Ascending aorta (tissue), 2 donors: ENCODE results near the gene CTNND2. TPM values are rescaled to one million over a fixed set of nuclear protein-coding genes. Genes with fewer than 3 reads are reported as not detected.

Source experiments
- DNase-seq, 2 donors: peaks; one replicate each; pipeline ENCODE4 v3.0.0-alpha.2; 2019; ENCODE audit warnings: low spot score in 2 of 2
- H3K27ac ChIP-seq, 2 donors: fragments of 200-600 bp; sonication (generic); one replicate each; pipeline ENCODE4 v1.5.1; 2016 to 2017; ENCODE audit warnings: mild to moderate bottlenecking in 1 of 2
- H3K27me3 ChIP-seq: fragments of 200-600 bp; sonication (generic); one replicate; pipeline ENCODE4 v1.5.1; 2017
- H3K36me3 ChIP-seq, 2 donors: fragments of 200-600 bp; sonication (generic); one replicate each; pipeline ENCODE4 v1.5.1; 2016
- H3K4me1 ChIP-seq, 2 donors: fragments of 200-600 bp; sonication (generic); one replicate each; pipeline ENCODE4 v1.5.1; 2016 to 2017; ENCODE audit warnings: mild to moderate bottlenecking in 1 of 2
- H3K4me3 ChIP-seq, 2 donors: fragments of 200-600 bp; sonication (generic); one replicate each; pipeline ENCODE4 v1.5.1; 2016 to 2017; ENCODE audit warnings: mild to moderate bottlenecking in 1 of 2
- H3K9me3 ChIP-seq, 2 donors: fragments of 200-600 bp; sonication (generic); one replicate each; pipeline ENCODE4 v1.5.1; 2016
- intact Hi-C: fragments of 100-400 bp; cut with DNase I; formaldehyde crosslinking; loops from one replicate; pipeline ENCODE4 v1.15.1; 2023
- total RNA-seq: library from RNA; depleted of rRNA; stranded (reverse); fragments of >200 nt; gene quantifications from one replicate; pipeline ENCODE4 v1.1.0, GENCODE V29; 2016
- TF ChIP-seq, protein P1 (sequence below), 3 experiments: fragments of 200-600 bp in 2 of 3; fragments of 450-650 bp in 1 of 3; sonication (generic) in 2 of 3; IDR thresholded peaks; one replicate each; pipeline ENCODE4 v1.5.1; 2016 to 2019; ENCODE audit warnings: antibody characterized with exemption in 3 of 3, mild to moderate bottlenecking in 1 of 3, moderate library complexity in 1 of 3

The CTNND2 gene
- total RNA-seq, 1 donor from 2014 or later, result 0.11 TPM

DNA sequence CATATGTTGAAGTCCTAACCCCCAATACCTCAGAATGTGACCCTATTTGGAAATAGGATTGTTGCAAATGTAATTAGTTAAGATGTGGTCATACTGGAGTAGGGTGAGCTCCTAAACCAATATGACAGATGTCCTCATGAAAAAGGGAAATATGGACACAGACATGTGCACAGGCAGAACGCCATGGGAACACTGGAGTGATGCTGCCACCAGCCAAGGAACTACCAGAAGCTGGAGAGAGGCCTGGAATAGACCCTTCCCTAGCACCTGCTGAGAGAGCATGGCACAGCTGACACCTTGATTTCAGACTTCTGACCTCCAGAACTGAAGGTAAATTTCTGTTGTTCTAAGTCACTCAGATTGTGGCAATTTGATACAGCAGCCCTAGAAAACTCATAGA is 110.8 kb downstream of the CTNND2 start:
- DNase-seq, result no peak
- no peaks in the 10 kb centered on the region for H3K27me3 ChIP-seq
- no peaks in the 10 kb centered on the region for H3K4me1 ChIP-seq
- no peaks in the 10 kb centered on the region for H3K9me3 ChIP-seq
- TF ChIP-seq, protein P1, sequence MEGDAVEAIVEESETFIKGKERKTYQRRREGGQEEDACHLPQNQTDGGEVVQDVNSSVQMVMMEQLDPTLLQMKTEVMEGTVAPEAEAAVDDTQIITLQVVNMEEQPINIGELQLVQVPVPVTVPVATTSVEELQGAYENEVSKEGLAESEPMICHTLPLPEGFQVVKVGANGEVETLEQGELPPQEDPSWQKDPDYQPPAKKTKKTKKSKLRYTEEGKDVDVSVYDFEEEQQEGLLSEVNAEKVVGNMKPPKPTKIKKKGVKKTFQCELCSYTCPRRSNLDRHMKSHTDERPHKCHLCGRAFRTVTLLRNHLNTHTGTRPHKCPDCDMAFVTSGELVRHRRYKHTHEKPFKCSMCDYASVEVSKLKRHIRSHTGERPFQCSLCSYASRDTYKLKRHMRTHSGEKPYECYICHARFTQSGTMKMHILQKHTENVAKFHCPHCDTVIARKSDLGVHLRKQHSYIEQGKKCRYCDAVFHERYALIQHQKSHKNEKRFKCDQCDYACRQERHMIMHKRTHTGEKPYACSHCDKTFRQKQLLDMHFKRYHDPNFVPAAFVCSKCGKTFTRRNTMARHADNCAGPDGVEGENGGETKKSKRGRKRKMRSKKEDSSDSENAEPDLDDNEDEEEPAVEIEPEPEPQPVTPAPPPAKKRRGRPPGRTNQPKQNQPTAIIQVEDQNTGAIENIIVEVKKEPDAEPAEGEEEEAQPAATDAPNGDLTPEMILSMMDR (IDR thresholded peaks at IDR 0.05), result no peak
- intact Hi-C loops, result no loop called here
- H3K4me3 ChIP-seq, result no peak overlapping the region
- H3K27ac ChIP-seq, result no peak overlapping the region
- H3K36me3 ChIP-seq, result no peaks in the 10 kb centered on the region

DNA sequence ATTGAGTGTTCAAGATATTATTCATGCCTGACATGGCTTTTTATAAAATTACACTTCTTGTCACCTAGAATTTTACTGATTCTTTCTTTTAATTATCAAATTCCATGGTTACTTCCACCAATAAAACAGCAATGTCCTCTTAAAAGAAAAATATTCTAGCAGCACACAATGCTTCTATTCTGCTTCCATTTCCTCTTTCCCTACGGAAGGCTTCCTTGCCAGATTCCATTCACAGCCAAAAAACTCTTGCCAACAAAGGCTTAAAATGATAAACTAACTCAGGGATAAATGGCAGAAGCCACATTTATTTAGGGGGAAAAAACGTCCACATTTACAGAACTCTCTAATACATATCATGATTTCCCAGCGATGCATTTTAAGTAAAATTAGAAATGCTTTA is 111.6 kb downstream of the CTNND2 start:
- no peak for DNase-seq
- no peaks in the 10 kb centered on the region for H3K36me3 ChIP-seq

DNA sequence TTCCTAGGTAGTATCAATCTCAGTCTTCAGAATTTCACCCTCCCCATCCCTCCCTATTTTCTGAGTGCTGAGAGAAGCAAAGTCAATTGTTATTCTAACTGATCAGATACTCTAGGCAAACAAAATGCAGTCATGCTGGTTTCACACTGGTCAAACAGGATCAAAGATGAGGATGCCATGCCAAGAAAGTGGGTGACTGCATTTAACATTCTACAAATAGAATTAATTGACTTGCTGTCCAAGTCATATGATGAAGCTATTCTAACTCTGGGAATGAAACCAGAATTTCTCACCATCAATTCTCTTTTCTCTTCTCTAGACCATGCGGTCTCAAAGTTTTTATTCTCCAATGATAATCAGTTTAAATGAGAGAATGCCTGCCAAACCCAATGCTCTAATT is 112.5 kb downstream of the CTNND2 start:
- no peak for DNase-seq
- Histone ChIP-seq H3K36me3 (no peaks in the 10 kb centered on the region), H3K27ac (no peak overlapping the region), H3K9me3 (no peaks in the 10 kb centered on the region), H3K4me1 (no peaks in the 10 kb centered on the region), H3K27me3 (no peaks in the 10 kb centered on the region), H3K4me3 (no peak overlapping the region)
- TF ChIP-seq, protein P1 (IDR thresholded peaks at IDR 0.05), result no peak
- intact Hi-C loops, result no loop called here

More for the DNA sequence above, 111.6 kb downstream of the CTNND2 start:
- H3K4me3 ChIP-seq, result no peak overlapping the region
- intact Hi-C loops, result no loop called here
- no peaks in the 10 kb centered on the region for H3K9me3 ChIP-seq
- H3K27ac ChIP-seq, result no peak overlapping the region
- TF ChIP-seq, protein P1 (IDR thresholded peaks at IDR 0.05), result no peak
- H3K4me1 ChIP-seq, result no peaks in the 10 kb centered on the region
- no peaks in the 10 kb centered on the region for H3K27me3 ChIP-seq

DNA sequence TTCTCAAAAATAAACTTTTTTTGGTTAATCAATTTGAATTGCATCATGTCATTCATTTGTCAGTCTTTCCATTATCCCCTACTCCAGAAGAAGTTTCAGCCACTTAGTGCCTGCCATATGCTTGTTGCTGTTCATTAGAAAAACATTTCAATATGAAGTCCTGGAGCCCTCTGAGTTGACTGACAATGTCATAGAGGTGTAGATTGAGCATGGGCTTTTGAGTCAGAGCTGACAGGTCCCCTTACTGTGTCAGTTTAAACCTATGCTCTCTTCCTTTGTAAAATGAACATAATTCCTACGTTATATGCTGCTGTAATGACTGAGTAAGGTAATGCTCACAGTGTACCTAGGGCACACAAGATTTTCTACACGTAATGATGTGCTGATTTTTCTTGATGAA is 114.0 kb downstream of the CTNND2 start:
- Histone ChIP-seq H3K27me3 (no peaks in the 10 kb centered on the region), H3K27ac (no peak overlapping the region), H3K9me3 (no peaks in the 10 kb centered on the region), H3K4me3 (no peak overlapping the region), H3K4me1 (no peaks in the 10 kb centered on the region), H3K36me3 (no peaks in the 10 kb centered on the region)
- no peak for DNase-seq
- intact Hi-C loops, result no loop called here
- TF ChIP-seq, protein P1 (IDR thresholded peaks at IDR 0.05), result no peak

DNA sequence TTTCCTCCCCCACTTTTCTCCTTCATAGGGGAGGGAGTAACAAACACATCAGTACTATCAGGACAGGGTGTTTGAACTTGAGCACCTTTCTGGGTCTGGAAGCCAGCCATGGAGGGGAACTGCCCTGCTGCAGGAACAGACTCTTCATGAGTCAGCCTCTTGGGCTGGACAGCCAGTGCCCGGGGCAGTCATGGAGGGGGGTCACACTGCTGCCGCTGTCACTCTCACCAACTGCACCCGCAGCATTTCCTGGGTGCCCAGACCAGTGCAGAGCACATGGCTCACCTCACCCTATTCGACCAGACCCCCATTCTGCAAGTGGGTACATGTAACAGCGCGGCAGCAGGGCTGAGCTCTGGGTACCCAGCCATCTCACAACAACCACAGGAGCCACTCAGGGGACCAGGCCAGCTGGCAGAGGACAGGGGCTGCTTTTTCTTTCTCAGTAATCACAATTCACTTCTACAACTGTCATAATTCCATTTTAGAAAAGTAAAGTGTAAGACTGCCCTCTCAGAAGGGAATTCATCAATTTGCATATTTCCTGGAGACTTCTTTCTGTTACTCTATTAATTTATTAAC is 118.4 kb downstream of the CTNND2 start:
- TF ChIP-seq, protein P1 (IDR thresholded peaks at IDR 0.05), result no peak
- H3K27me3 ChIP-seq, result no peaks in the 10 kb centered on the region
- H3K4me1 ChIP-seq, result no peaks in the 10 kb centered on the region
- no peaks in the 10 kb centered on the region for H3K36me3 ChIP-seq
- DNase-seq, result no peak
- H3K27ac ChIP-seq, result no peak overlapping the region
- intact Hi-C loops, result no loop called here
- no peaks in the 10 kb centered on the region for H3K9me3 ChIP-seq
- no peak overlapping the region for H3K4me3 ChIP-seq
